WTC11 (cell line): ENCODE results near the gene ALMS1. TPM values are rescaled to one million over a fixed set of nuclear protein-coding genes. Genes with fewer than 3 reads are reported as not detected.

Experiments used
- ATAC-seq: fragments of 200-7000 bp; cut with Tn5 transposase; 2 replicates; pipeline ENCODE4 v1.10.0; 2021; ENCODE audit warnings: mild to moderate bottlenecking, moderate library complexity
- CTCF ChIA-PET: fragments of 300-600 bp; sonication (Branson Sonifier 250); formaldehyde crosslinking; loops from one replicate; lab custom pipeline; 2021; ENCODE audit warnings: antibody characterized with exemption; lab: Charles Lee
- POLR2A ChIA-PET: fragments of 350-600 bp; sonication (Branson Sonifier 250); formaldehyde crosslinking; loops from one replicate; lab custom pipeline; 2021; ENCODE audit warnings: antibody characterized with exemption; lab: Charles Lee
- DNase-seq: peaks from one replicate; pipeline ENCODE4 v3.0.0; 2021; ENCODE audit warnings: low spot score
- H3K27ac Mint-ChIP-seq: 2 replicates; pipeline ENCODE4 v1.8.0; 2021; ENCODE audit warnings: mixed read lengths
- H3K27me3 Mint-ChIP-seq: 2 replicates; pipeline ENCODE4 v1.8.0; 2021; ENCODE audit warnings: low read depth, mild to moderate bottlenecking, moderate library complexity, mixed read lengths
- H3K36me3 Mint-ChIP-seq: 2 replicates; pipeline ENCODE4 v1.8.0; 2021; ENCODE audit warnings: mixed read lengths
- H3K4me1 Mint-ChIP-seq: 2 replicates; pipeline ENCODE4 v1.8.0; 2022; ENCODE audit warnings: mixed read lengths
- H3K4me3 Mint-ChIP-seq: 2 replicates; pipeline ENCODE4 v1.8.0; 2021; ENCODE audit warnings: mild to moderate bottlenecking, moderate library complexity, mixed read lengths
- H3K9me3 Mint-ChIP-seq: 2 replicates; pipeline ENCODE4 v1.8.0; 2021; ENCODE audit warnings: mixed read lengths
- ATF1 ChIP-seq: sonication (generic); formaldehyde crosslinking; IDR thresholded peaks from 2 replicates; pipeline ENCODE4 v1.8.1; 2023; ENCODE audit warnings: mild to moderate bottlenecking, moderate library complexity, missing genetic modification reagents
- ELF4 ChIP-seq: sonication (generic); formaldehyde crosslinking; IDR thresholded peaks from 2 replicates; pipeline ENCODE4 v1.8.1; 2022; ENCODE audit warnings: low read depth, mild to moderate bottlenecking, moderate library complexity, missing genetic modification reagents
- FOXP1 ChIP-seq: sonication (generic); formaldehyde crosslinking; IDR thresholded peaks from 2 replicates; pipeline ENCODE4 v1.8.0; 2022; ENCODE audit warnings: missing genetic modification reagents, mild to moderate bottlenecking, moderate library complexity, borderline replicate concordance
- GRHL2 ChIP-seq: fragments of 250-450 bp; sonication (Bioruptor Pico); IDR thresholded peaks from 2 replicates; pipeline ENCODE4 v1.8.0; 2022; ENCODE audit warnings: mild to moderate bottlenecking, moderate library complexity; ENCODE audit not compliant: insufficient replicate concordance, severe bottlenecking
- IRF1 ChIP-seq: sonication (generic); formaldehyde crosslinking; IDR thresholded peaks from 2 replicates; pipeline ENCODE4 v1.8.0; 2023; ENCODE audit warnings: missing genetic modification reagents
- IRF2 ChIP-seq: sonication (generic); formaldehyde crosslinking; IDR thresholded peaks from 2 replicates; pipeline ENCODE4 v1.8.0; 2022; ENCODE audit warnings: low read depth, missing genetic modification reagents, borderline replicate concordance
- KAT7 ChIP-seq: sonication (generic); formaldehyde crosslinking; IDR thresholded peaks from 2 replicates; pipeline ENCODE4 v1.8.1; 2023; ENCODE audit warnings: missing genetic modification reagents, mild to moderate bottlenecking, borderline replicate concordance
- MXD4 ChIP-seq: fragments of 250-450 bp; sonication (Bioruptor Pico); IDR thresholded peaks from 2 replicates; pipeline ENCODE4 v1.8.0; 2021; ENCODE audit warnings: mild to moderate bottlenecking, moderate library complexity, borderline replicate concordance
- NFATC4 ChIP-seq: fragments of 250-450 bp; sonication (Bioruptor Pico); IDR thresholded peaks from 2 replicates; pipeline ENCODE4 v1.9.0; 2021; ENCODE audit warnings: mild to moderate bottlenecking
- NFYB ChIP-seq: sonication (generic); formaldehyde crosslinking; conservative IDR thresholded peaks from 2 replicates; pipeline ENCODE4 v1.8.0; 2022; ENCODE audit warnings: low read depth, missing genetic modification reagents
- NR3C1 ChIP-seq: sonication (generic); formaldehyde crosslinking; conservative IDR thresholded peaks from 2 replicates; pipeline ENCODE4 v1.8.1; 2023; ENCODE audit warnings: low read depth, mild to moderate bottlenecking, missing genetic modification reagents
- RELA ChIP-seq: sonication (generic); formaldehyde crosslinking; IDR thresholded peaks from 2 replicates; pipeline ENCODE4 v1.8.1; 2022; ENCODE audit warnings: missing genetic modification reagents, mild to moderate bottlenecking, borderline replicate concordance
- TP53 ChIP-seq: sonication (generic); formaldehyde crosslinking; IDR thresholded peaks from 2 replicates; pipeline ENCODE4 v1.8.1; 2023; ENCODE audit warnings: mild to moderate bottlenecking, missing genetic modification reagents
- ZBTB21 ChIP-seq: sonication (generic); formaldehyde crosslinking; IDR thresholded peaks from 2 replicates; pipeline ENCODE4 v1.8.1; 2023; ENCODE audit warnings: mild to moderate bottlenecking, missing genetic modification reagents, borderline replicate concordance
- ZBTB43 ChIP-seq: sonication (generic); formaldehyde crosslinking; IDR thresholded peaks from 2 replicates; pipeline ENCODE4 v1.8.1; 2023; ENCODE audit warnings: mild to moderate bottlenecking, missing genetic modification reagents
- ZNF121 ChIP-seq: sonication (generic); formaldehyde crosslinking; IDR thresholded peaks from 2 replicates; pipeline ENCODE4 v1.8.0; 2023; ENCODE audit warnings: missing genetic modification reagents
- ZNF138 ChIP-seq: sonication (generic); formaldehyde crosslinking; conservative IDR thresholded peaks from 2 replicates; pipeline ENCODE4 v1.8.1; 2022; ENCODE audit warnings: mild to moderate bottlenecking, moderate library complexity, missing genetic modification reagents
- ZNF281 ChIP-seq: sonication (generic); formaldehyde crosslinking; IDR thresholded peaks from 2 replicates; pipeline ENCODE4 v1.8.0; 2023; ENCODE audit warnings: mild to moderate bottlenecking, missing genetic modification reagents
- ZNF317 ChIP-seq: sonication (generic); formaldehyde crosslinking; IDR thresholded peaks from 2 replicates; pipeline ENCODE4 v1.8.1; 2023; ENCODE audit warnings: low read depth, mild to moderate bottlenecking, moderate library complexity, missing genetic modification reagents, borderline replicate concordance
- total RNA-seq: library from RNA; stranded (reverse); gene quantifications from 3 replicates; pipeline ENCODE4 v1.2.3, GENCODE V29; 2021
- TF ChIP-seq, protein P1 (sequence below): sonication (generic); formaldehyde crosslinking; IDR thresholded peaks from 2 replicates; pipeline ENCODE4 v1.8.1; 2022; ENCODE audit warnings: low read depth, missing genetic modification reagents, borderline replicate concordance
- TF ChIP-seq, protein P2 (sequence below): fragments of 250-450 bp; sonication (Bioruptor Pico); IDR thresholded peaks from 2 replicates; pipeline ENCODE4 v2.1.2; 2022; ENCODE audit warnings: mild to moderate bottlenecking, moderate library complexity

The ALMS1 gene
- total RNA-seq, 1 experiment from 2014 or later: 37.3 TPM

DNA sequence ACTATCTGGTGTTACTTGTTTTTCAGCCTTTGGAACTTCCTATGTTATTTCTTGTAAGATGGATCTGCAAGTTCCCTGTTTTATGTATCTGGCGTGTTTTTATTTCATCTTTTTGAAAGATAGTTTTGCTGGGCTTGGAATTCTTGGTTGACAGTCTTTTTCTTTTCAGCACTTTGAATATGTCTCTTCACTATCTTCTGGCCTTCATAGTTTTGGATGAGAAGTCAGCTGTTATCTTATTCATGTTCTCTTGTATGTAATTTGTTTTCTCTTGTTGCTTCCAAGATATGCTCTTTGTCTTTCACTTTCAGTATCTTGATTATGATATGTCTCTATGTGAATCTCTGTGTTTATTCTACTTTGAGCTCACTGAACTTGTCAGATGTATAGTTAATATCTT lies 50.4 kb downstream of the ALMS1 start:
- ChIA-PET CTCF (no interaction called here), POLR2A (no interaction called here)
- TF ChIP-seq MXD4 (CRISPR knock-in tag) (no peak), ZNF317 (peak; percentile 71; the same call in 1 of the 2 replicates)
- H3K9me3 Mint-ChIP-seq: no peaks in the 10 kb centered on the region
- no peaks in the 10 kb centered on the region for H3K4me1 Mint-ChIP-seq
- H3K27ac Mint-ChIP-seq: no peak overlapping the region
- no peak overlapping the region for H3K4me3 Mint-ChIP-seq
- DNase-seq (no peak), ATAC-seq (no peak)
- no peaks in the 10 kb centered on the region for H3K27me3 Mint-ChIP-seq
- H3K36me3 Mint-ChIP-seq: no peaks in the 10 kb centered on the region; the same call in none of the 2 replicates

GRCh38 chr2:73444202-73444601 lies 58.6 kb downstream of the ALMS1 start:
- Mint-ChIP-seq H3K27ac (no peak overlapping the region), H3K27me3 (no peaks in the 10 kb centered on the region), H3K9me3 (no peaks in the 10 kb centered on the region), H3K36me3 (peaks cover 14% of the 10 kb centered on the region), H3K4me3 (no peak overlapping the region), H3K4me1 (no peaks in the 10 kb centered on the region)
- POLR2A ChIA-PET: no interaction called here
- ATAC-seq (no peak), DNase-seq (no peak)
- TF ChIP-seq ZBTB21 (no peak), IRF2 (CRISPR knock-in tag) (no peak), RELA (CRISPR knock-in tag) (no peak), ELF4 (CRISPR knock-in tag) (no peak), ZBTB43 (CRISPR knock-in tag) (no peak)
- TF ChIP-seq, protein P1, sequence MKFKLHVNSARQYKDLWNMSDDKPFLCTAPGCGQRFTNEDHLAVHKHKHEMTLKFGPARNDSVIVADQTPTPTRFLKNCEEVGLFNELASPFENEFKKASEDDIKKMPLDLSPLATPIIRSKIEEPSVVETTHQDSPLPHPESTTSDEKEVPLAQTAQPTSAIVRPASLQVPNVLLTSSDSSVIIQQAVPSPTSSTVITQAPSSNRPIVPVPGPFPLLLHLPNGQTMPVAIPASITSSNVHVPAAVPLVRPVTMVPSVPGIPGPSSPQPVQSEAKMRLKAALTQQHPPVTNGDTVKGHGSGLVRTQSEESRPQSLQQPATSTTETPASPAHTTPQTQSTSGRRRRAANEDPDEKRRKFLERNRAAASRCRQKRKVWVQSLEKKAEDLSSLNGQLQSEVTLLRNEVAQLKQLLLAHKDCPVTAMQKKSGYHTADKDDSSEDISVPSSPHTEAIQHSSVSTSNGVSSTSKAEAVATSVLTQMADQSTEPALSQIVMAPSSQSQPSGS (CRISPR knock-in tag): no peak
- CTCF ChIA-PET: no interaction called here

DNA sequence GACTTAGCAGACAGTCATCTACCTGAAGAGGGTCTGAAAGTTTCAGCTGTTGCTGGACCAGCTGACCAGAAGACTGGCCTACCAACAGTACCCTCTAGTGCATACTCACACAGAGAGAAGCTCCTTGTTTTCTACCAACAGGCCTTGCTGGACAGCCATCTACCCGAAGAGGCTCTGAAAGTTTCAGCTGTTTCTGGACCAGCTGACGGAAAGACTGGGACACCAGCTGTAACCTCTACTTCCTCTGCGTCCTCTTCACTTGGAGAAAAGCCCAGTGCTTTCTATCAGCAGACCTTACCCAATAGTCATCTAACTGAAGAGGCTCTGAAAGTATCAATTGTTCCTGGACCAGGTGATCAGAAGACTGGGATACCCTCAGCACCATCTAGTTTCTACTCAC lies 63.2 kb downstream of the ALMS1 start:
- H3K36me3 Mint-ChIP-seq: peaks cover 39% of the 10 kb centered on the region
- TF ChIP-seq ZNF138 (CRISPR knock-in tag) (no peak), ZBTB21 (no peak), ATF1 (no peak)
- DNase-seq (no peak), ATAC-seq (no peak)
- H3K27me3 Mint-ChIP-seq: no peaks in the 10 kb centered on the region
- H3K9me3 Mint-ChIP-seq: no peaks in the 10 kb centered on the region
- no peaks in the 10 kb centered on the region for H3K4me1 Mint-ChIP-seq
- H3K27ac Mint-ChIP-seq: no peak overlapping the region
- POLR2A ChIA-PET: no interaction called here
- CTCF ChIA-PET: no interaction called here
- no peak overlapping the region for H3K4me3 Mint-ChIP-seq

DNA sequence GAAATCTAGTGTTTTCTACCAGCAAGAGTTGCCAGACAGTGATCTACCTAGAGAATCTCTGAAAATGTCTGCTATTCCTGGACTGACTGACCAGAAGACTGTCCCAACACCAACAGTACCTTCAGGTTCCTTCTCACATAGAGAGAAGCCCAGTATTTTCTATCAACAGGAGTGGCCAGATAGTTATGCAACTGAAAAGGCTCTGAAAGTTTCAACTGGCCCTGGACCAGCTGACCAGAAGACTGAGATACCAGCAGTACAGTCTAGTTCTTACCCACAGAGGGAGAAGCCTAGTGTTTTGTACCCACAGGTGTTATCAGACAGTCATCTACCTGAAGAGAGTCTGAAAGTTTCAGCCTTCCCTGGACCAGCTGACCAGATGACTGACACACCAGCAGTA lies 63.8 kb downstream of the ALMS1 start:
- Mint-ChIP-seq H3K4me1 (no peaks in the 10 kb centered on the region), H3K36me3 (peaks cover 39% of the 10 kb centered on the region), H3K4me3 (no peak overlapping the region), H3K27me3 (no peaks in the 10 kb centered on the region), H3K9me3 (no peaks in the 10 kb centered on the region), H3K27ac (no peak overlapping the region)
- TF ChIP-seq, protein P2, sequence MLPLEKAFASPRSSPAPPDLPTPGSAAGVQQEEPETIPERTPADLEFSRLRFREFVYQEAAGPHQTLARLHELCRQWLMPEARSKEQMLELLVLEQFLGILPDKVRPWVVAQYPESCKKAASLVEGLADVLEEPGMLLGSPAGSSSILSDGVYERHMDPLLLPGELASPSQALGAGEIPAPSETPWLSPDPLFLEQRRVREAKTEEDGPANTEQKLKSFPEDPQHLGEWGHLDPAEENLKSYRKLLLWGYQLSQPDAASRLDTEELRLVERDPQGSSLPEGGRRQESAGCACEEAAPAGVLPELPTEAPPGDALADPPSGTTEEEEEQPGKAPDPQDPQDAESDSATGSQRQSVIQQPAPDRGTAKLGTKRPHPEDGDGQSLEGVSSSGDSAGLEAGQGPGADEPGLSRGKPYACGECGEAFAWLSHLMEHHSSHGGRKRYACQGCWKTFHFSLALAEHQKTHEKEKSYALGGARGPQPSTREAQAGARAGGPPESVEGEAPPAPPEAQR (CRISPR knock-in tag): no peak
- TF ChIP-seq NFATC4 (no peak), NFYB (CRISPR knock-in tag) (no peak), ZNF281 (CRISPR knock-in tag) (no peak), KAT7 (no peak), GRHL2 (CRISPR knock-in tag) (no peak), TP53 (CRISPR knock-in tag) (no peak), FOXP1 (no peak), ZNF121 (CRISPR knock-in tag) (no peak), NR3C1 (no peak), IRF1 (no peak)
- CTCF ChIA-PET: no interaction called here
- DNase-seq (no peak), ATAC-seq (no peak)
- POLR2A ChIA-PET: no interaction called here
